Caki2 (cell line): ENCODE measurements around the gene PRPF40A. TPM values are rescaled to one million over a fixed set of nuclear protein-coding genes. Genes with fewer than 3 reads are reported as not detected.

Experiments used
- DNase-seq: peaks from one replicate; pipeline ENCODE4 v3.0.0-alpha.2; 2015; ENCODE audit warnings: low read depth
- in situ Hi-C: cut with HindIII; loops from 2 replicates; pipeline ENCODE4 v1.10.0; 2016; ENCODE audit warnings: low sequenced_read_pairs, low pct_unique_long_range_greater_than_20kb, mixed read lengths
- total RNA-seq: library from RNA; depleted of rRNA; stranded (reverse); fragments of >200 nt; shearing (Covaris generic); gene quantifications from 2 replicates; pipeline ENCODE4 v1.2.3, GENCODE V29; 2014; ENCODE audit warnings: low replicate concordance

PRPF40A gene
- total RNA-seq, 1 experiment from 2014 or later = 90.4 TPM

- in situ Hi-C loops = no loop called here
- peak; percentile 36 for DNase-seq
Measured at GRCh38 chr2:152720794-152721193, 3.5 kb upstream of the PRPF40A start.

DNA sequence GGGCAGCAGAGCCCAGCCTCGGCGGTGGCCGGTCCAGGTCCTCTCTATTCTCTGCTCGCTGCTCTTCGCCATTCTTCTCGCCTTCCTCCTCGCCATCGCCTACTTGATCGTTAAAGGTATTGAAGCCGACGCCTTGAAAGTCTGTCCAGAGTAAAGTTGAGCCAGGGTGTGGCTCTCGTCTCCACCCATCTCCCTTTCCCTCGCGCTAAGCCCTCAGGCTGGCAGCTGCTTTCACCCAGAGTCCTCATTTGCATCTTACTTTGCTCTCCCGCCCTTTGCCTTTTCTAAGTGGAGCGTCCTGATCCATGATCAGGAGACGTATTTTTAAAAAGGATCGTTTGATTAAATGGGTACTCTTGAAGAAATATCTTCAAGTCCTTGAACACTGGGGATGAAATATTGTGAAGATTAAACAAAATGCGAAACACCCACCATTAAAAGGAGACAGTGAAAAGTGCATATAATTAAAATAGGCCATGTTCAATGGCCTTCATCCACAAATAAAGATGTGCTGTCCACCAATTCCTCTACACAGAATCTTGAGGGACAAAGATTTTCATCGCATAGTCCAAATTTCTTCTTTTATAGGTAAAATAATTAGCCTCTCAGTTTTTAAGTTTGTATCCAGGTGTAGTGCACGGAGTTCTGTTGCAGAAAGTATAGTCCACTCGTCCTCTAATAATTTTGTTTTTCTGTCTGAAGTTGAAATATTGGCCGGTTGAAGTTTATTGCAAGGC is 1.8 kb upstream of the PRPF40A start:
- peak; percentile 81 for DNase-seq
- in situ Hi-C loops = no loop called here

DNA sequence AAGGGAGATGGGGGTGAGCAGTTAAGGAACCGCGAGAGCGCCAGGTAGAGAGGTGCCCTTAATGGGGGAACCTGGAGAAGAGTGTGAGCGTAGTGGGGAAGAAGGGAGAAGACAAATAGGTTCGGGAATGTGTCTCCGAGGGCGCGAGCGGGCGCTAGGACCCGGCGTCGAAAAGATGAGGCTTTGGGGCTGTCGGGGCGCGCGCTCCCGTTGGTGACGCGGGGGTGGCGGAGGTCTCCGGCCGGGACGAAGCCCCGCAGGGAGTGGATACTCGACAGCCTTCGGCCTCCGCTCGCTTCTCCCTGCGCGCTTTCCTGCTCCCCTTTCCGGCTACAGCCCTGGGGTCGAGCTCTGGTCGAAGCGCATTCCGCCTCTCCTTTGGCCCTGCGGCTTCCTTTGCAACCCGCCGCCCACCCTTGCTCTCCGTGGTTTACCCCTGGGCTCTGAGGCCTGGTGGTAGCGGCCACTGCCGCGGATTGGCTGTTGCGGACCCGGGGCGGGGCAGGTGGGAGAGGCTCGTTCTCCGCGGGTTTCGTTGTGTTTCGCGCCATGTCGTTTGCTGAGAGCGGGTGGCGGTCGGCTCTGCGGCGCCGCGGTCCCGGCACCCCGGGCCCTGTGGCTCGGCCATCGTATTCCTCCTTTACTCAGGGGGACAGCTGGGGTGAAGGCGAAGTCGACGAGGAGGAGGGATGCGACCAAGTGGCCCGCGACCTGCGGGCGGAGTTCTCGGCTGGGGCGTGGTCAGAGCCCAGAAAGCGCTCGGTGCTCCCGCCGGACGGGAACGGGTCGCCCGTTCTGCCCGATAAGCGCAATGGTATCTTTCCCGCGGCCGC is 1.0 kb upstream of the PRPF40A start, which contains the start of gene ARL6IP6:
Gene ARL6IP6, plus strand, starts transcription at position 545 of the 833 bp plus-strand sequence. Its CDS starts 5 bp downstream, at position 550.
- in situ Hi-C loops = no loop called here
- peak; percentile 94 for DNase-seq

DNA sequence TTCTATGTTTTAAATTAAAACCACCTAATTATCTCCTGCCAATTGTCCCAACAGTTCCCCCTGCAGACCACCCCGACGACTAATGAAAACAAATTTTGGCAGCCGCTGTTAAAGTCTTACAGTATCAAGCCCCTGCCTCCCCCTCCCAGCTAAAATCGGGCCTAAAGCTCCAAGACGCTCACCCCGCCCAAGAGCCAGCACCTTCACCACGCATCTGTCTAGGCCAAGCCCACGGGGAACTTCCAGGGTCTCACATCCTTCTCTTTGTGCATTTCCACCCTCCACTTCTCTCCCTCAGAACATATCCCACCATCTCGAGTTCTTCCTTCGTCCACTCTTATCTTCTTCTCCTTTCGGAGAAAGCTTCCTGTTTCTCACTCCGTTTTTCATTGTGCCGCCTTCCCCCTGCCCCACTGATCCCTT is 445 bp downstream of the PRPF40A start:
- in situ Hi-C loops = no loop called here

GRCh38 chr2:152715854-152716428 is 1.3 kb downstream of the PRPF40A start:
- peak; percentile 22 for DNase-seq
- in situ Hi-C loops = no loop called here

More for the DNA sequence above, 445 bp downstream of the PRPF40A start:
- no peak for DNase-seq

GRCh38 chr2:152715112-152715511 is 2.1 kb downstream of the PRPF40A start:
- in situ Hi-C loops = no loop called here
- DNase-seq = no peak

GRCh38 chr2:152710713-152711112 is 6.5 kb downstream of the PRPF40A start:
- in situ Hi-C loops = no loop called here
- DNase-seq = no peak

DNA sequence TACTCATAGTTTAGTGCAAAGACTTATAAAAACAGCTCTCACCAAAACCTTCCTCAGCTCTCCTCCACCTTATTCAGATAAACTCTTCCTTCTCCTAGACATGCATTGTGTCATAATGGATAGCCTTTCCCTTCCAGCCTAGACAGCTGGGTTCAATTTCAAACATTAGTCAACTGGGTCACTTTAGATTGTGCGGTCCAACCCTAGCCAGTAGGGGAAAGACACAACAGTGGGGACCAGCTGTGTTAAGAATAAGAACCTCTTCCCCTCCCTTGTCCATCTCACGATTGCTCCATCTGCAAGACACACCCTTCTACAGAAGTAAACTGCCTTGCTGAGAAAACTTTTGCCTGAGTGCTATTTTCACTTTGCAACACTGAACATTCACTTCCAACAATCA is 8.5 kb downstream of the PRPF40A start:
- no peak for DNase-seq
- in situ Hi-C loops = no loop called here

GRCh38 chr2:152706477-152707021 is 10.7 kb downstream of the PRPF40A start:
- no peak for DNase-seq
- in situ Hi-C loops = no loop called here

GRCh38 chr2:152701198-152701597 is 16.1 kb downstream of the PRPF40A start:
- in situ Hi-C loops = no loop called here
- DNase-seq = no peak

DNA sequence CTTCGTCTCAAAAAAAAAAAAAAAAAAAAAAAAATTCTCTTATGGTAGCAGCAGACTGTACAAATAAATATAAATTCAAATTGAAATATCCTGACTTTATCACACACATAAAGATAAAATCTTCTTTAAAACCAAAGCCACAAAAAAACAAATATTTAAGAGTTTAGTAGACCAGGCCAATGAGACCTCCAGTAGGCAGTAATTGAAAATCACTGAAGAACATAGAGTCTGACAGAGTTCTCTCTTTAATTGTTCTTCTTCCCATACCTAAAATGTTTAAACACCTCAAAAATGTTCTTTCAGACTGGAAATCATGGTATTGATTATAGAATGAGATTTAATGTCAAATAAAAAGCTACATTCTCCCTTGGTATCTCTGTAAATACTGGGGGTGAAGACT is 20.8 kb downstream of the PRPF40A start:
- in situ Hi-C loops = no loop called here
- DNase-seq = no peak

GRCh38 chr2:152695763-152696162 is 21.5 kb downstream of the PRPF40A start:
- in situ Hi-C loops = no loop called here

DNA sequence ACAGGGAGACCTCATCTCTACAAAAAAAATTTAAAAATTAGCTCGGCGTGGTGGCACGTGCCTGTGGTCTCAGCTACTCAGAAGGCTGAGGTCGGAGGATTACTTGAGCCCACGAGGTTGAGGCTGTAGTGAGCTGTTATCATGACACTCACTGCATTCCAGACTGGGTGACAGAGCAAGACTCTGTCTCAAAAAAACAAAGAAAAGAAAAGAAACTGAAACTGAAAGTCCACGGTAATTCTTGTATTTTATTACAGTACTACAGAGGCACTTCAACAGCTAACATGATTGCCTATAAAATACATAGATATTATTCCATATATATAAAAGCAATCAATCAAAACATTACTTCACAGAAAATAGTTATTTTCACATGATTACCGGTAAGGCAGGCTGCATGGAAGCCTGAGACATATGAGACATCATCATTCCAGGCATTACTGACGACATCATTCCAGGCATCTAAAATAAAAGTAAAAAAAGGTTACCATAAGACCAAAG is 23.1 kb downstream of the PRPF40A start:
- in situ Hi-C loops = no loop called here
- DNase-seq = peak; percentile 22

More at GRCh38 chr2:152695763-152696162, 21.5 kb downstream of the PRPF40A start:
- no peak for DNase-seq

DNA sequence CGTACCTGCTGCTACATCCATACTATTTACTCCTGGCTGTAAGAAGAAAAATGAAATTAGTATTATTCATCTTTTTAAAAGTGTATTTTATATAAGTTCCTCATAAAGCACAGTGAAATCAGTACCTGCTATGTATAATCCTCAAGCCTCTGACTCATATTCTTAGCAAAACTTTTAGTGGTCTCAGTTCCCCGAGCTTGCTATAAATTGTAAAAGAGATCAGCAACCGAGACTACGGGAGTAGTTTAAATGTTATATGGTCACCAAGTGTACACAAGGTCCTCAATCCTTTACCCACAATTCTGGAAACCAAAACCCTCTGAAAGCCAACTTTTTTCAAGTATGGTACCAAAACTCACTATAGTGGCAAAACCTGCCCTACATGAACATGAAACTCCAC is 24.2 kb downstream of the PRPF40A start:
- in situ Hi-C loops = no loop called here
- no peak for DNase-seq

DNA sequence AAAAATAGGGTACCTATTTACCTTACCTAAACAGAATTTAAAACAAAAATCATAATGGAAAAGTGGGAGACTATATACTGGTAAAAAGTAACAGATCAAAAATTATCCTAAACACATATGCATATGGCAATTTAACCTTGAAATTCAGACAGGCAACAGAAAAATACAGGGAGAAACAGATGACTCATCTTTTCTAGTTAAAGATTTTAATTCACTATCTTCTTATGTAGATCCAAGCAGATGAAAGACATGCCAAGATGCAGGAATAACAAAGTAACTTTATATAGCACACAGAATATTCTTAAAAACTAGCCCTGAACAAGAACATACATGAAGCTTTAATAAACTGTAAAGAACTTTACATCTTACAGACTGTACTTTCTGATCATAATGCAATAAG is 30.9 kb downstream of the PRPF40A start:
- in situ Hi-C loops = no loop called here

GRCh38 chr2:152683400-152683799 is 33.9 kb downstream of the PRPF40A start:
- no peak for DNase-seq
- in situ Hi-C loops = no loop called here

More for the DNA sequence above, 30.9 kb downstream of the PRPF40A start:
- no peak for DNase-seq

DNA sequence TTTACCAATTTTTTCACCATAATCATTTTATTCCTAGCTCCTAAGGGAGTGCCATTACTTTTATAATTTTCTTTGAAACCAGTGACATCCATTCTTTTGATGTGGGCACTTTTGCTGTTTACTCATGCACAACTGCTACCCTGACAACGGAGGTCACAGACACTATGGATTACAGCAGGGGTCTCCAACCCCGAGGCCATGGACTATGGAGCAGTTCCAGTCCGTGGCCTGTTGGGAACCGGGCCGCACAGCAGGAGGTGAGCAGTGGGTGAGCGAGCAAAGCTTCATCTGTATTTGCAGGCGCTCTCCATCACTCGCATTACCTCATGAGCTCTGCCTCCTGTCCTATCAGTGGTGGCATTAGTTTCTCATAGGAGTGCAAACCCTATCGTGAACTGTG is 34.6 kb downstream of the PRPF40A start:
- in situ Hi-C loops = no loop called here
- no peak for DNase-seq

DNA sequence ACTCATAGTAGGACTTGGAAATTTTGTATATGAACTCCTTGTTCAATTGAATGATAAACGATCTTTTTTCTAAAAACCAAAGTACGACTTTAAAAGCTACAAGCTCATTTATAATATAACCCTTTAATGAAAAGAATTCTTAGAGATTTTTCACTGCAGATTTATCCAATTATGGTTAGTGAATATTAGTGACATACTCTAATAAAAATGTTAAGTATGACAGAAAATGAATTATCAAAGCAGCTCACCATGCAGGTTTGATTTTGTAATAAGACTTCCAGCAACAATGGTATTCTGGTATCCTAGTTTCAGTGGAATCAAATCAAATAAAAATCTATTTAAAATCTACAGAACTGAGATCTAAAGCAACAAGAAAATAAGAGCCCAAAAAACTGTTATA is 38.5 kb downstream of the PRPF40A start:
- in situ Hi-C loops = no loop called here
- DNase-seq = no peak
